Cerebellar cortex (tissue), 1 donor: Measurements from ENCODE around the gene CLSTN1.
"Not testable (repeated sequence)": the region's sequence is repeated elsewhere in the genome, so short reads cannot be mapped to it uniquely, and the experiment has no call there.

Source experiments
- DNase-seq: peaks from one replicate; pipeline ENCODE4 v3.0.0-alpha.2; 2015; ENCODE audit warnings: low spot score

Gene CLSTN1

DNA sequence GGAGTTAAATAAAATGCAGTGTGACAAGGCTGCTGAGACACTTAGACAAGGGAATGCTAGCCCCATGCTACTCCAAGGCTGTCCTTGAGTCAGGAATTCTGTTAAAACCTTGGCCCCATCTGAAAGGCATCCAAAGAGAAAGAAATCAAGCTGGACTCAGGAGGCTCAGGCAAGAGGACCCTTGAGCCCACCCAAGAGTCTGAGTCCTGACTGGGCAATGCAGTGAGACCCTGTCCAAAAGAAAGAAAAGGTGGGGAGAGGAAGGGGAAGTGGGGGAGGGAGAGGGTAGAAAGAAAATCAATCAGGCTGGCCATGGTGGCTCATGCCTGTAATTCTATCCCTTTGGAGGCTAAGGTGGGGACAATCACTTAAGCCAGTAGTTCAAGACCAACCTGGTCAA is 26.7 kb downstream of the CLSTN1 start:
- no peak for DNase-seq

DNA sequence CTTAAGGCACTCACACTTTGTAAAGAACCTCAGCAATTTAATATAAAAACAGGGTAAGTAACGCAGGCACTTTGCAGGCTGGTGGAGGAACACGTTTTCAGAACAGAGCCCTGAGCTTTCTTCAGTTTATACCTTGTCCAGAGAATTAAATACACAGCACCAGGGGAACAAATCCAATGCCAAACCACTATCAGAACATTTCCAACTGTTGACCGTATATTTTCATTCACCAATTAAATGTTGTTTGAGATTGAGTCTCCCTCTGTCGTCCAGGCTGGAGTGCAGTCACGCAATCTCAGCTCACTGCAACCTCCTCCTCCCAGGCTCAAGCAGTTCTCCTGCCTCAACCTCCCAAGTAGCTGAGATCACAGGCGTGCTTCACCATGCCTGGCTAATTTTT is 29.7 kb downstream of the CLSTN1 start:
- DNase-seq, result peak; percentile 51

DNA sequence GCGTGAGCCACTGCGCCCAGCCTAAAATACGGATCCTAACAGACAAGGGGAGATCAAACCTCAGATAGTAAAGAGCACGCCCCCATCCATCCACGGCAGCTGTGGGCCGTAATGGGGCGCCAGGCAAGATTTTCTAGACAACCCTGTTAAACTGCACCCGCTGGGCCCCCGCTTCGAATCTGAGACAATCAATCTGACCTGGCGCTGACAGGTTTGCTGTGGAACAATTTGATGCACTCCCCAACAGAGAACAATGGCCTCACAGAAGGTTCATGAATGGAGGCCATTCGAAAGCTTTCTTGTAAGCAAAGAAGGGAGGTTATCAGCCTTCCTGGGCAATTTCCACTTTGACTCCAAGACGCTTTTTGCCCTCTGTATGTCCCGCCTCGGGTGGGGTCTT is 30.5 kb downstream of the CLSTN1 start:
- DNase-seq, result no peak

DNA sequence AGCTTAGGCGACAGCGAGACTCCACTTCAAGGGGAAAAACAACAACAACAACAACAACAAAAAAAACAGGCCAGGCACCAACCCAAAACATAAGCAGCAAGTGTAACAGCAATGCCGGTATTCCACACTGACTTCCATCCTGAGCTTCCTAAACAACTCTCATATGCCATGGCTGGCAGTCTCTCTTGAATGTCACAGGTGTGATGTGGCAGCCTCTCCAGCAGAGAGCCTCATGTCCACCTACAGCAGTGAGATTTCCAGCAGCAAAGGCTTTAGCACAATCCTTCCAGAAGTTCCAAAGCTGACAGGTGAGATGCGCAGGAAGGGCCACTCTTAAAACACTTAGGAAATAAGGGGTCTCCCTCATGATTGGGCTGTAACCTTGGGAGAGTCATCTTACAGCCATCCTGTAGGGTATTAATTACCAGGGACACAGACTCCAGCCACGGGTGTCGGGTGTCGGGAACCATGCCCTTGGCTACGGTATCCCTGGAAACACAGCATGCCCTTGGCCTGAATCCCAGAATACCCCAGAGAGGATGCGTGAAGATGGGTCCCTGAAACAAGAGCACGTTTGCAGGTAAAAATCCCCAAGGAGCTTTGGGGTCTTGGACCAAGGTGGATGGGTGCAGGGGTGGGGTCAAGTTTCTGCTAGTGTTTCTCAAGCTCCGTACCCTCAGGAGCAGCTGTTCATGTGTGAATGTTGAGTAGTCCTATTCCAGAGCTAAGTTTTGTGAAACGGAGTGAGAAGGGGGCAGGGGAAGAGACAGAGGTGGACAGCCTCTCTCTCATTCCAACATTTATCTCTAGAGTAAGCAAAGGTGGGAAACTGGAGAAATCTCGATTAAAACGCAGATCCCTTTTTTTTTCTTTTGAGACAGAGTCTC is 31.4 kb downstream of the CLSTN1 start:
- peak; percentile 90 for DNase-seq

DNA sequence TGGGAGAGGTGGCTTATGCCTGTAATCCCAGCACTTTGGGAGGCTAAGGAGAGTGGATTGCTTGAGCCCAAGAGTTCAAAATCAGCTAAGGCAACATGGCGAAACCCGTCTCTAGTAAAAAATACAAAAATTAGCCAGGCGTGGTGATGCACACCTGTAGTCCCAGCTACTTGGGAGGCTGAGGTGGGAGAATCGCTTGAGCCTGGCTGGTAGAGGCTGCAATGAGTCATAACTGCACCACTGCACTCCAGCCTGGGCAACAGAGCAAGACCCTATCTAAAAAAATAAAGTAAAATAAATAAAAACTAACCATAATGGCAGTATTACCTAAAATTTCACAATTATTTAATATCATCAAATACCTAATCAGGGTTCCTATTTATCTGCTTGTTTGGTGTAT is 34.1 kb downstream of the CLSTN1 start:
- not testable (repeated sequence) for DNase-seq

DNA sequence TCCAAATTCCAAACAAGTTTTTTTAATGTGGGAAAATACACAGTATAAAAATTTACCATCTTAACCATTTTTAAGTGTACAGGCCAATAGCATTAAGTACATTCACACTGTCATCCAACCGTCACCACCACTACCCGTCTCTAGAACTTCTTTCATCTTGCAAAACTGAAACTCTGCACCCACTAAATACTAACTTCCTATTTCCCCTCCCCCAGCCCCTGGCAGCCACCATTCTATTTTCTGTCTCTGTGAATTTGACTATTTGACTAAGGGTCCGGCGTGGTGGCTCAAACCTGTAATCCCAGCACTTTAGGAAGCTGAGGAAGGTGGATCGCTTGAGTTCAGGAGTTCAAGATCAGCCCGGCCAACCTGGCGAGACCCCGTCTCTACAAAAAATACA is 36.1 kb downstream of the CLSTN1 start:
- DNase-seq, result no peak

DNA sequence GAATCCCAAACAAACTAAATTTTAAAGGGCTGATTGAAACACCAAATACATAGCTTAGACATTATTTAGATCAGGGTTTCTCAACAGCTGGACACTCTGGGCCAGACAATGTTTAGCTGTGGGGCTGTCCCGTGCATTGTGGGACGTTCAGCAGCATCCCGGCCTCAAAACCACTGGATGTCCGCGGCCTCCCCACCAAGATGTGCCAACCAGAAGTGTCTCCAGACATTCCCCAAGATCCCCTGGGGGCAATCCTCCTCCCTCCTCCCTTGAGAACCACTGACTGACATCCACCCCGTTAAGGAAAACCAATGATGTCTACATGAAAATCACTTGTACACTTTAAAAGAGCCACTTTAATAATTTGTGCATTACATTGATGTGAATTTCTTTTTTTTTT is 38.4 kb downstream of the CLSTN1 start:
- no peak for DNase-seq

DNA sequence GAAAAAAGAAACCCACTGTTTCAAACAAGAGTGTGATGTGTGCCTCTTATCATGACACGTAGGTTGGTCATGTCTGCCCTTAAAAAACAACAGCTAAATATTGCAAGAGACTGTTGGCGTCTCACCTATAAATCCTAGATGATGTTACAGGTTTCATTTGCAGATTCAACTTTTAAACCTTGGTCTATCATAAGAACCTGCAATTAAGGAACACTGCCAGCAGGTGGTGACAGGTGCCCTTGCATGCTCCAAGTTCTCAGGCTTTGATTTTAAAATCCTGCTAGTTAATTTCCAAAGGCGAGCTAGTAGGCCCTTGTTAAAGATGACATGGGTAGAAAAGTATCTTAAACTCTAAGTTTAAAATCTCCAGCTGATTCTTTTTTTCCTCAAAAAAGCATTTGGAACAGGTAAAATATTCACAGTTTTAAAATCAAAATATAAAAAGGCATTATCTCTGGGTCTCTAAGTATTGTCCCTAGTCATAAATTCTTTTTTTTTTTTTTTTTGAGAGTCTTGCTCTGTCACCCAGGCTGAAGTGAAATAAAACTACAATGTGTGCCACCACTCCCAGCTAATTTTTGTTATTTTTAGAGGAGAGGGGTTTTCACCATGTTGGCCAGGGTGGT is 39.1 kb downstream of the CLSTN1 start:
- DNase-seq, result peak; percentile 74

DNA sequence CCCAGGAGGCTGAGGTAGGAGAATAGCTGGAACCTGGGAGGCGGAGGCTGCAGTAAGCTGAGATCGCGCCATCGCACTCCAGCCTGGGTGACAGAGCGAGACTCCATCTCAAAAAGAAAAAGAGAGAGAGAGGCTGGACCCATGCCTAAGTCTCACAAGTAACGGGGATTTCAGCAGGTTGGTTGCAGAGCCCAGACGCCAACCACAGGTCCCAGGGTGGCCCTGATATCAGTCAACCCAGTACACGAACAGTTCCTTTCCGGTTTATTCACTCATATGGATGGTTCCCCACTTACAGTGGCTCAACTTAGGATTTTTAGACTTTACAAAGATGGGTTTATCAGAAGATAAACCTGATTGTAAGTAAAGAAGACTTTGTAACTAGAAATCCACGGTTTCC is 40.9 kb downstream of the CLSTN1 start:
- DNase-seq, result no peak

DNA sequence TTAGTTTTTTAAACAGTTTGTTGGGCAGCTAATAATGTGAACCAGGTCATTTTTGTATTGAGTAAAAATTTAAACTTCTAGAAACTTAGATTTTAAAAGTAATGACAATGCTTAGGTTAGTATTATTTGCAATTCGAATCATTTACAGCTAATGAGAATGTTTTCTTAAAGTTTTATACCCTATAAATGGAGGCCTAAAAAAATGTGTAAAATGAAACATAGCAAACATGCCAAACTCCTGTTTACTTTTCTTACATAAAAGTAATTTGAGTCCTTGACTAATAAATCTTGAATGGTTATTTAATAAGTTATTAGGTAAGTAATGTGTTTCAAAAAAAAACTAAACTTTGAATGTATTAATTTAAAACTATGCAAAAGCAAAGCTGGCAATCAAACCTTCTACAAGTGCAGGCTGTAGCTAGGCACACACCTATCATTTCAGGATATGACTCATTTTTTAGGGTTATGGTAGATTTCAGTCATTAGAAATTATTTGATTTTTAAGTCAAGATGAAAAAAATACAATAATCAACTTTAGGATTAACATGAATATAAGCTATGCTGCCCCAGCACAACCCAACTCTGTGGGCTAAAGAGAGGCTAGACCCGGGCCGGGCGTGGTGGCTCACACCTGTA is 41.5 kb downstream of the CLSTN1 start:
- no peak for DNase-seq

DNA sequence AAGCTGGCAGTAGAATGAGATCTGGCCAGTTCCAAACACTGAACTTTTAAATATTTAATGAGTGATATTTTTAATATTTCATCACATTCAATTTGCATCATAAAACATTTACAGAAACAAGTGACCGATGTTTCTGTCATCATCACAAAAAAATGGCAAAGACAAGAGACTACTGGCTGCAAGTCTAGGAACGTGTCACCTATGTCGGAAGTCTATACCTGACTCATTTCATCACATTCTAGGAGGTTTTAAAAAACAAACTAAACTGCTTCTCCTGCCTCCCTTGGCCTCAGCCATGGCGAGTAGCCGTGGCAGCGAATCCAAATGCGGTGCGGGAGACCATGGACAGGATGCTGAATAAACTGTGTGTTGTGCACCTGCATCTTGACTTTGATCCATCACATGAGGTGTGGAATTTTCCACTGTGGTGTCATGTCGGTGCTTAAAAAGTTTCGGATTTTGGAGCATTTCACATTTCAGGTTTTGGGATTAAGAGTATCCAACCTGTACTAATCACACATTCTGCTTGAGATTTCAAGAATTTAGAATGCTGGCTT is 43.1 kb downstream of the CLSTN1 start:
- peak; percentile 95 for DNase-seq

DNA sequence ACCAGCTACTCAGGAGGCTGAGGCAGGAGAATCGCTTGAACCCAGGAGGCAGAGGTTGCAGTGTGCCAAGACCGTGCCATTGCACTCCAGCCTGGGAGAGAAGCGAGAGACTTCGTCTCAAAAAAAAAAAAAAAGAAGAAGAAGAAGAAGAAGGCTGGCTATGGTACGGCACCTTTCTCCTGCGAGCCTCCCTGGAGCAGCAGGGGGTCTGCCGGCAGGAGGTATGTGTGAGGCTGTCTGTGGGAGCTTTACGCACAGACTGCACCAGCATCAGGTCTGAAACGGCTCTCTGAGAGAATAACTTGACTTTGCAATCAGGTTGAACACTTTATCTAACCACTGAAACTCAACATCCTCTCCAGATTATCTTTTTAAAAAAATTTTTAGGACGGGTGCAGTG is 44.9 kb downstream of the CLSTN1 start:
- DNase-seq, result no peak

DNA sequence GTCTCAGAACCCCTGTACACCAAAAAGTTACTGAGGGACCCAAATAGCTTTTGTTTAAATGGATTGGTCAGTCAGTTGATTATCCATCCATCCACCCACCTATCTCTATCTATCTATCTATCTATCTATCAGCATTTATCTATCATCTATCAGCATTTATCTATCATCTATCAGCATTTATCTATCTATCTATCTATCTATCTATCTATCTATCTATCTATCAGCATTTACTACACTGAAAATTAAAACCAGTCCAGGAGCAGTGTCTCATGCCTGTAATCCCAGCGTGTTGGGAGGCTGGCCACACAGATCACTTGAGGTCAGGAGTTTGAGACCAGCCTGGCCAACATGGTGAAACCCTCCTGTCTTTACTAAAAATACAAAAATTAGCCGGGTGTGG is 47.1 kb downstream of the CLSTN1 start:
- no peak for DNase-seq

DNA sequence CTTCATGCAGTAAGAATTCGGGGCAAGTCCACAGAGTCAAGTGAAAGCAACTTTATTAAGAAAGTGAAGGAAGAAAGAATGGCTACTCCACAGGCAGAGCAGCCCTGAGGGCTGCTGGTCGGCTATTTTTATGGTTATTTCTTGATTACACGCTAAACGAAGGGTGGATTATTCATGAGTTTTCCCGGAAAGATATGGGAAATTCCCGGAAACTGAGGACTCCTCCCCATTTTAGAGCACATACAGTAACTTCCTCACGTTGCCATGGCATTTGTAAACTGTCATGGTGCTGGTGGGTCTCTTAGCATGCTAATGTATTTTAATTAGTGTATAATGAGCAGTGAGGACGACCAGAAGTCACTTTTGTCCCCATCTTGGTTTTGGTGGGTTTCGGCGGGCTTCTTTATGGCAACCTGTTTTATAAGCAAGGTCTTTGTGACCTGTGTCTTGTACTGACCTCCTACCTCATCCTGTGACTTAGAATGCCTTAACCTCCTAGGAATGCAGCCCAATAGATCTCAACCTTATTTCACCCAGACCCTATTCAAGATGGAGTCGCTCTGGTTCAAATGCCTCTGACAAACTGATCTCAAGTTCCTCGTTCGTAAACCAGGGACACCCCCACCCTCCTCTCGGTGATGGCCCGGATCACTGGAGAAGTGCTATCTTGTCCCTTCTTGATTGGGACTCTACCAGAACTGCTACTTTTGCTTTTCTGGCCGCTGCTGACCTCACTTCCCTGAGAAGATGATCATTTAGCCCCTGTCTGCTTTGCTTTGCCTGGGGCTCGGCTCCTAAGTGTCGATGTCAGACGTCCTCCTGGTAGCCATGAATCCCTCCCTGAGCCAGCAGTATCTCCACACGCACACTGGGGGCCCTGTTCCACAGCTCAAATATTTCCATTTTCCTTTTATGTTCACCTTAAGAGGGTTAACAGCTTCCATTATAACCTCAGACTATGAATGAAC is 48.8 kb downstream of the CLSTN1 start:
- no peak for DNase-seq

DNA sequence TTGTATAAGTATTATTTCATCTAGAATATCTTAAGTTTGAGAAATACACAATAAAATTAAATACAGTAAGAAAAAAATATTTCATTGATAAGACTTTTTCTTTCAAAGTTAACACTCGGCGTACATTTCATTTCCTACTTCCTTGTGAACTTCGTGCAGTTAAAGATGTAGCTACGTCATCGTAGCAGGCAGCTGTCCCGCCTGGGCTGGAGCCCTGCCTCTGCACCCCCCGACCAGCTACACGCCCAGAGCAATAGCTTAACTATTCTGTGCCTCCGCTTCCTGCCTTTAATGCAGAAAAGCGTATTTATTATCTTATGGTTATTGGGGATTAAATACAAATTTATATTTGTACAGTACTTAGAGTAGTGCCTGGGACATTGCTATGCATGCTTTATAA is 53.5 kb downstream of the CLSTN1 start:
- DNase-seq, result no peak

DNA sequence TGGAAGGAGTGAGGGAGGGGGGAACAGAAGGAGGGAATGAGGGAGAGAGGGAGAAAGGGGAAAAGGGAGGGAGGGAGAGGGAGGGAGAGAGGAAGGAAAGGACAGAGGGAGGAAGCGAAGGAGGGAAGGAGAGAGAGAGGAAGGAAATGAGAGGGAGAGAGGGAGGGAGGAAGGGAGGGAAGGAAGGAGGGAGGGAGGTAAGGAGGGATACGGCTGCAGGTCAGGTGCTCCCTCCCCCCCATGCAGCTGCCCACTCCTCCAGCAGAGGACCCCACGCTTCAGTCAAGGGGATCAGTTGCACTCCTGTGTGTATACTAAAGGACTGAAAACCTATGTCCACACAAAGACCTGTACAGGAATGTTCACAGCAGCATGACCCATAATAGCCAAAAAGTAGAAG is 54.8 kb downstream of the CLSTN1 start:
- DNase-seq, result no peak

DNA sequence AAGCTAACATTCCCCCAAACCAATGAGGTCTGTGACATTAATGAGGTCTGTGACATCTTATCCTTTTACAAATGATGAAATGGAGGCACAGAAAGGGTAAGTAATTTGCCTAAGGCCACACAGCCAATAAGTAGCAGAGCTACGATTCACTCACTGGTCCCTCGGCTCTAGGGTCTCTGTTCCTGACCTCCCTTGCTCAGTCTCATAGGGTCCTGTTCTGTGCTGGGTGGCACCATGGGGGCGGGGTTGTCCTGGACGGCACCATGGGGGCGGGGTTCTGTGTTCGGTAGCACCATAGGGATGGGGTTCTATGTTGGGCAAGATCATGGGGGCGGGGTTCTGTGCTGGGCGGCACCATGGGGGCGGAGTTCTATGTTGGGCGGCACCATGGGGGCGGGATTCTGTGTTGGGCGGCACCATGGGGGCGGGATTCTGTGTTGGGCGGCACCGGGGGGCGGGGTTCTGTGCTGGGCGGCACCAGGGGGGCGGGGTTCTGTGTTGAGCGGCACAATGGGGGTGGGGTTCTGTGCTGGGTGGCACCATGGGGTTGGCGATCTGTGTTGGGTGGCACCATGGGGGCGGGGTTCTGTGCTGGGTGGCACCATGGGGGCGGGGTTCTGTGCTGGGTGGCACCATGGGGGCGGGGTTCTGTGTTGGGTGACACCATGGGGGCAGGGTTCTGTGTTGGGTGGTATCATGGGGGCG is 55.6 kb downstream of the CLSTN1 start:
- DNase-seq, result no peak

DNA sequence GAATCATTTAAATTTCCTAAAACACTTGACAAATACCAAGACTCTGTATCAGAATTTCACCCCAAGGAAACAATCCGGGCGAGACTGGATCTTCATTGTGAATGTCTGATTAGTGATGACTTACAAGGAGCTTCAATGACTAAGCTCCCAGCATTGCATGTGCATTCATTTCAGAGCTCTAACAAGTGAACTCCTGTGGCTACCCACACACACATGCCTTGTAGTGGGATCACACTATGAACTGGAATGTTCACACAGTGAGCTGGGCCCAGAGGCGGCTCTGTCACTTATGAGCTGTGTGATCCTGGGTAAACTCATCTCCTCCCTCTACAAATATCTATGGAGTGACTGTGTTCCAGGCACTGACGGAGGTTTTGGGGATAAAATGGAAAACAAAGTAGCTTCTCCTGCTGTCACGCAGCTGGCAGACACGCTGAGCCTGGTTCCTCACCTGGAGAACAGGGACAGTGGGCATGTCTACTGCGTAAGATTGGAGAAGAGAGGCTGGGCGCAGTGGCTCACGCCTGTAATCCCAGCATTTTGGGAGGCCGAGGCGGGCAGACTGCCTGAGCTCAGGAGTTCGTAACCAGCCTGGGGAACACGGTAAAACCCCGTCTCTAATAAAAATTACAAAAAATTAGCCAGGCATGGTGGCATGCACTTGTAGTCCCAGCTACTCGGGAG is 56.9 kb downstream of the CLSTN1 start:
- DNase-seq, result no peak

DNA sequence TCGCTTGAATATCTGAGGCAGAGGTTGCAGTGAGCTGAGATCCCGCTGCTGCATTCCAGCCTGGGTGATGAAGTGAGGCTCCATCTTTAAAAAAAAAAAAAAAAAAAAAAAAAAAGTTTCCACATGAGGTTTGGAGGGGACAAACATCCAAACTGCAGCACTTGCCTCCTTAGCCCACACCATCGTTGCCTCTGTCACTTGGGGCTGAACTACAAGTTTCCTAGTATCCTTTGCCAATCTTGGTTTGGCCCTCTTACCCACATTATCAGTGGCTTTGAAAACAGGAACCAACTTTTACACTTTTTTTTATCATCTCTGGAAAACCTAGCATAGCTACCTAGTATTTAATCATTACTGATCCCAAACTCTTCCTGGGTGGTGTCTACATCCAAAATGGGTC is 59.2 kb downstream of the CLSTN1 start:
- no peak for DNase-seq

DNA sequence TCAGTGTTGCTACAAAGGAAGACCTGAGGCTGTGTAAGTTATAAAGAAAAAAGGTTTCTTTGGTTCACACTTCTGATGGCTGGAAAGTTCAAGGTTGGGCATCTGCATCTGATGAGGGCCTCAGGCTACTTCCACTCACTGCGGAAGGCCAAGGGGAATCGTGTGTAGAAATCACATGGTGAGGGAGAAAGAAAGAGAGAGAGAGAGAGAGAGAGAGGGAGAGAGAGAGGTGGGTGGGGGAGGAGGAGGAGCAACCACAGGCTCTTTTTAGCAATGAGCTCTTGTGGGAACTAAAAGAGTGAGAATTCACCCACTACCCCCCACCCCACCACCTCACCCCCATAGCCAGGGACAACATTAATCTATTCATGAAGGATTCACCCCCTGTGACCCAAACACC is 59.9 kb downstream of the CLSTN1 start:
- DNase-seq, result no peak
